Heart left ventricle (tissue), 16 donors: ENCODE measurements around the gene VEZF1. TPM values are rescaled to one million over a fixed set of nuclear protein-coding genes. Genes with fewer than 3 reads are reported as not detected.

Source experiments
- ATAC-seq, 4 donors: fragments of 200-7000 bp; cut with Tn5 transposase; one replicate each; pipeline ENCODE4 v1.9.1; 2020 to 2022; ENCODE audit warnings: moderate library complexity in 4 of 4, mild to moderate bottlenecking in 3 of 4, moderate number of reproducible peaks in 1 of 4
- DNase-seq, 5 donors: peaks; one replicate each; pipeline ENCODE4 v3.0.0-alpha.2; 2020
- H3K27ac ChIP-seq, 12 donors: fragments of 200-600 bp; sonication (generic) in 4 of 12; one replicate each; pipeline versions ENCODE4 v1.5.0 to v1.8.0; 2016 to 2022; ENCODE audit warnings: mild to moderate bottlenecking in 2 of 12
- H3K27me3 ChIP-seq, 9 donors: fragments of 200-600 bp; sonication (generic) in 2 of 9; one replicate each; pipeline versions ENCODE4 v1.5.1 to v1.8.0; 2016 to 2022; ENCODE audit warnings: mild to moderate bottlenecking in 3 of 9
- H3K36me3 ChIP-seq, 9 donors: fragments of 200-600 bp; sonication (generic) in 2 of 9; one replicate each; pipeline versions ENCODE4 v1.5.0 to v1.8.0; 2018 to 2022; ENCODE audit warnings: mild to moderate bottlenecking in 2 of 9
- H3K4me1 ChIP-seq, 12 donors: fragments of 200-600 bp; sonication (generic) in 4 of 12; one replicate each; pipeline versions ENCODE4 v1.5.0 to v1.8.0; 2016 to 2022; ENCODE audit warnings: mild to moderate bottlenecking in 3 of 12
- H3K4me3 ChIP-seq, 12 donors: fragments of 200-600 bp; sonication (generic) in 4 of 12; one replicate each; pipeline versions ENCODE4 v1.5.0 to v1.8.0; 2017 to 2022; ENCODE audit warnings: mild to moderate bottlenecking in 9 of 12, moderate library complexity in 4 of 12
- H3K9me3 ChIP-seq, 12 donors: fragments of 200-600 bp; sonication (generic) in 4 of 12; one replicate each; pipeline versions ENCODE4 v1.5.0 to v1.8.0; 2016 to 2022; ENCODE audit warnings: mild to moderate bottlenecking in 1 of 12
- CTCF ChIP-seq, 12 donors: fragments of 200-600 bp; sonication (generic) in 4 of 12; IDR thresholded peaks; one replicate each; pipeline versions ENCODE4 v1.5.0 to v1.8.0; 2018 to 2022; ENCODE audit warnings: antibody characterized with exemption in 12 of 12, mild to moderate bottlenecking in 5 of 12
- POLR2A ChIP-seq, 2 donors: fragments of 450-650 bp; IDR thresholded peaks; one replicate each; pipeline ENCODE4 v1.6.1; 2017; ENCODE audit warnings: antibody characterized with exemption in 2 of 2, mild to moderate bottlenecking in 2 of 2, moderate library complexity in 2 of 2
- WGBS, 4 donors: extraction: QIAGEN DNeasy Blood & Tissue Kit in 2 of 4; methylation state at CpG; one replicate each; pipeline versions ENCODE4 v1.1.5 to v1.1.7; 2013 to 2018; 5-methylcytosine and 5-hydroxymethylcytosine counted together
- intact Hi-C, 10 donors: fragments of 100-400 bp; cut with DNase I; formaldehyde crosslinking; loops; one replicate each; pipeline versions ENCODE4 v1.11.1 to v1.14.2; 2022
- polyA plus RNA-seq, 2 donors: library from polyadenylated mRNA; stranded (reverse); fragments of 200-250 nt; gene quantifications; one replicate each; pipeline ENCODE4 v1.2.3, GENCODE V29; 2013
- total RNA-seq, 9 donors: library from RNA; depleted of rRNA in 2 of 9; stranded (reverse); fragments of >200 nt in 2 of 9; fragmentation: NEBNext Ultra II Directional in 3 of 9; extraction: Animal tissue kit (Norgen Biotek cat#: 25700) in 3 of 9; gene quantifications; one replicate each; pipeline versions ENCODE4 v1.1.0 to v1.2.4, GENCODE V29; 2016 to 2023
- donor health status: ischemic (EF 13 %, LVEDD 7.1; RV severe dilation, severe dysfunction).
- donor health status: healthy with polysubstance abuse.
- donor health status: DM: no; HTN: yes; CAD: no.
- donor health status: DM: no; HTN: no; CAD: no.
- donor health status: ischemic (EF 25% LVEDD 6.9; RV normal size, moderate dysfunction).
- donor health status: ischemic (EF 25% LVEDD 5.7; RV mildly dilated, moderate dysfunction).
- donor health status: healthy.
- donor health status: DM: yes; HTN: yes; CAD: no.
- donor health status: ischemic (EF 35%, LVEDD 5.7; RV mildly dilated, moderate dysfunction).
- donor health status: nonischemic (EF 11% LVEDD 7.7; RV severe dilation, severe dysfunction).
- donor health status: DM: yes; HTN: yes; CAD: no.
- donor health status: PGD.
- donor health status: ischemic (EF 29% LVEDD 5.4; RV normal size, mild dysfunction).
- donor health status: nonischemic (EF 23%, LVEDD 6.1; RV moderate dilation, normal function).

The VEZF1 gene
- total and polyA plus RNA-seq, 11 donors, result 18.2 to 85.6 (median 62.3) TPM

- no peaks in the 10 kb centered on the region for H3K27me3 ChIP-seq
- peaks cover 0 to 31% (median 28%) of the 10 kb centered on the region in 9 donors for H3K36me3 ChIP-seq
- peaks cover 16 to 40% (median 35%) of the 10 kb centered on the region in 12 donors for H3K4me1 ChIP-seq
- 23 to 28% (median 26%) methylated on average over 47 of the region's 47 CpGs for WGBS, 4 donors
- H3K27ac ChIP-seq, result peak overlapping the region in 11 of 12 donors; percentile 92 to 99 (median 96)
- no peaks in the 10 kb centered on the region for H3K9me3 ChIP-seq
- H3K4me3 ChIP-seq, result peak overlapping the region; percentile 68 to 96 (median 78)
- peak in 2 of 4 donors; percentile 7 for ATAC-seq
- intact Hi-C loops, result loop anchor here (1.0 to 10.0 kb wide), 12 partner anchors 19 to 883 kb away; partner anchors contain the start of genes DYNLL2 (in 5 of the 10) and VEZF1 (in 1 of the 10)
- peak in 2 of 5 donors; percentile 12 to 57 for DNase-seq
- TF ChIP-seq CTCF (IDR thresholded peaks at IDR 0.05) (no peak), POLR2A (IDR thresholded peaks at IDR 0.05) (no peak)
Measured at GRCh38 chr17:58007781-58008706, 20.0 kb upstream of the VEZF1 start.

DNA sequence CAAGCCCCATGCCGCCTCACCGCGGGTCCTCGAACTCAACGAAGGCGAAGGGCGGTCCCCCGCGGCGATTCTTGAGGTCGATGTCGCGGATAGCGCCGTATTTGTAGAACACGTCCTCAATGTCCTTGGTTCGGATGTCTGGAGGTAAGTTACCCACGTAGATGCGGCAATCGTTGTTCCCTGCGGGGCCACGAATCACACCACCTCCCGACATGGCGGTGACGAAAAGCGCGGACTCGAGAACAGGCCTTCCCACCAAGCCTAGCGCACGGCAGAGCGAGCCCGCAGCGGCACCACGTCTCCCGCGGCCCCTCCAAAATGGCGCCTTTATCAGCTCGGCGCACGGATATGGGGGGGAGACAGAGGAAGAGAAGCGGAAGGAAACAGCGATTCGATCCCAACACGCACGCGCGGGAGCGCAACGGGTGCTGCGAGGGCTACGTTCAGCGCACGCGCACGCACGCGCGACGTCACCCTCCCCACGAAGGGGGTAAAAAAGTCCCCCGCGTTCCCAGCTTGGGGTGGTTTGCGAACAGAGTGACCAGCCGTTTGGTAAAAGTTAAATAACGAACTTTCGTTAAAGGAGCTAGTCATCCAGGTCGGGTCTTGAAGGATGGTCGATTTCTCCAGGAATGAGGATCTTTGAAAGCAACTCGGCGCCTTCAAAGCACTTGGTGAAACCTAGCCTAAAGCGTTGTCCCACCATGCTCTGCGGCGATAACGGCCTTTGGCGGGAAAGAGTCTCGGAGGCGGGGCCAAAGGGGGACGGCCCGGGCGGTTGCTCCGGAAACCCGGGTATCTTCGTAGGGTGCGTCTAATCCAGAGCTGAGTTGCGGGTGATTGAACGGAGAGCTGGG is 19.1 kb upstream of the VEZF1 start, which contains the start of gene SRSF1:
Gene SRSF1, minus strand, starts transcription at position 323 of the 857 bp plus-strand sequence. Its CDS starts 109 bp downstream, at position 214.
- H3K4me1 ChIP-seq, result peaks cover 16 to 49% (median 38%) of the 10 kb centered on the region in 12 donors
- H3K9me3 ChIP-seq, result no peaks in the 10 kb centered on the region
- H3K4me3 ChIP-seq, result peak within 1 kb of the TSS; percentile 68 to 96 (median 78)
- no peak for TF ChIP-seq CTCF (IDR thresholded peaks at IDR 0.05)
- peak; percentile 74 to 92 for TF ChIP-seq POLR2A (IDR thresholded peaks at IDR 0.05)
- WGBS, 4 donors, result 0% methylated on average over 49 to 86 of the region's 86 CpGs
- peak within 1 kb of the TSS; percentile 92 to 99 (median 96) for H3K27ac ChIP-seq
- intact Hi-C loops, result loop anchor here (1.0 to 10.0 kb wide), 12 partner anchors 18 to 882 kb away; partner anchors contain the start of genes DYNLL2 (in 5 of the 10) and VEZF1 (in 1 of the 10)
- ATAC-seq (peak; percentile 95 to 98 (median 96)), DNase-seq (peak; percentile 98 to 99 (median 98))
- H3K36me3 ChIP-seq, result peaks cover 0 to 40% (median 37%) of the 10 kb centered on the region in 9 donors
- H3K27me3 ChIP-seq, result no peaks in the 10 kb centered on the region

GRCh38 chr17:58006560-58006923 is 18.5 kb upstream of the VEZF1 start:
- intact Hi-C loops, result loop anchor here in 9 of 10 donors (2.0 to 10.0 kb wide), 10 partner anchors 18 to 882 kb away; partner anchors contain the start of genes DYNLL2 (in 3 of the 9) and VEZF1 (in 1 of the 9)
- peak overlapping the region; percentile 68 to 96 (median 78) for H3K4me3 ChIP-seq
- H3K9me3 ChIP-seq, result no peaks in the 10 kb centered on the region
- H3K4me1 ChIP-seq, result peaks cover 16 to 55% (median 39%) of the 10 kb centered on the region in 12 donors
- peak; percentile 69 to 83 (median 80) for ATAC-seq
- DNase-seq, result peak; percentile 79 to 84 (median 83)
- H3K36me3 ChIP-seq, result peaks cover 0 to 46% (median 43%) of the 10 kb centered on the region in 9 donors
- peak overlapping the region; percentile 92 to 99 (median 96) for H3K27ac ChIP-seq
- WGBS, 4 donors, result 0 to 1% (median 0%) methylated on average over 14 to 20 of the region's 20 CpGs
- no peaks in the 10 kb centered on the region for H3K27me3 ChIP-seq
- no peak for TF ChIP-seq CTCF (IDR thresholded peaks at IDR 0.05)
- no peak for TF ChIP-seq POLR2A (IDR thresholded peaks at IDR 0.05)
